GM19025 (cell line): Measurements from ENCODE around the gene RPS15A.
A peak's percentile ranks its signal among the peaks of the same experiment; 100 is the strongest.

Experiments used
- ATAC-seq: cut with Tn5 transposase; IDR thresholded peaks from one replicate; pipeline ENCODE4 v1.9.1; 2021; ENCODE audit warnings: mild to moderate bottlenecking, low read depth, moderate library complexity; ENCODE audit not compliant: unreplicated experiment

Gene RPS15A

DNA sequence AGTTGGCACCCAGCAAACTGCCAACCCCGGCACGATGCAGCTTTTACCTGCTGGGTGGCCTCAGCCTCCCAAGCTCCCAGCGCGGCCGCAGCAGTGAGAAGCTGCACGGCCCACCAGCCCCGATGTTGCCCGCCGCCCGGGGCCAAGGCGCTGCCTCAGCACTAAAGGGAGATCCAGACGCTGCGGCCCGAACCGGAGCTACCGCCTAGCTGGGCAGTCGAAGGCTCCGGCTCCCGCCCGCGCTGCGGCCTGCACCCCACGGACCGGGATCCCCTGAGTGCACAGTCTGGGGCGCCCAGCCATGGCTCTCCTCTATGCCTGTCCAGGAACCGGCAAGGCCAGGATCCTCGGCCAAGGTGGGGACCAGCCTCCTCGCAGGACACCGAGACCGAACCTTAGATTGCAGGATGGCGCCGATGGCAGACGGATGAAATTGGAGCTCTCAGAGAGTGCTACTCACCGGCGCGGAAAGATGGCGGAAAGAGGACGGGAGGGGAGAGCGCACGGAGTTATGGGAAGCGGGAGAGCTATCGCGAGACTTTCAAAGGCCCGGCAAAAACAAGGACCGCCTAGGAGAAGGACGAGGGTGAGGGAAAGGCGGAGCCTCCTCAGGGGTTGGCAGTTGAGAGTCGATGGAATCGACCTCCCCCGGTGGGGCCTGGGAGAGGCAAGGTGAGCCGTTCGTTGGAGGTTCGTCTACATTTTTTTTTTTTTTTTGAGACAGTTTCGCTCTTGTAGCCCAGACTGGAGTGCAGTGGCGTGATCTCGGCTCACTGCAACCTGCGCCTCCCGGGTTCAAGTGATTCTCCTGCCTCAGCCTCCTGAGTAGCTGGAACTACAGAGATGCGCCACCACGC, at the start of gene RPS15A:
TSS of gene RPS15A (minus strand) at position 485 of the 857 bp plus-strand sequence. CDS start 1,221 bp downstream, outside the sequence.
- ATAC-seq: peak; percentile 77

DNA sequence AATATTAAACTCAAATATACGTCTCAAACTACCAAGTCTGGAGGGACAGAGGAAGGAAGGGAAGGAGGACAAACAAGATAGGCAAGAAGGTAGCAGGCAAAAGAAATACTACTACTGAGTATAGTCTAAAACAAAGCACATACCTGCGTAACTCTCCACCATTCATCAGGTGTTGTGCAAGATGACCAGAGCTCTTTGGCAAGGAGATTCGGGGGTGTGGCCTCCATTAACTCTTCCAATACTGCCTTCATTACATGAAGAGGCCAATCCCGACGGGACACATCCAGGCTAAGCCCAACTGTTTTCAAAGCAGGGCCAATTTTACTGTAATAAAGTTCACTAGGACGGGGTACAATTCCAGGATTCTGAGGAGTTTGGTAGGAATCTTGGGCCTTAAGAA, 49.4 kb upstream of the RPS15A start:
- ATAC-seq: no peak

DNA sequence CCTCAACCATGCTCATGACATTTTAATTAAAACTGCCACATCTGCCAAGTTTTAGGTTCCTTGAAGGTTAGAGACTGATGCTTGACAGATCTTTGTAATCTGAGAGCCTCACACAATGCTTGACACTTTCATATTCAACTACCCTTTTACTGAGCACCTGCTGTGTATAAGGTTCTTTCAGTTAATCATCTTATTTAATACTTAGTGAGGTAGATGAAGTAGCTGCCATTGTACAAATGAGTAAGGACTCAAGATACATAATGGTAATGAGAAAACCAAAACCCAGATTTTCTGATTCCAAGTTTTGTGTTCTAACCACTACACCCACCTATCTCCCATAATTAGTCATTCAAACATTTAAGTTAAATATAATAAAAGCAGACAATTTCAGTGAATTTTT, 46.6 kb upstream of the RPS15A start:
- ATAC-seq: no peak

DNA sequence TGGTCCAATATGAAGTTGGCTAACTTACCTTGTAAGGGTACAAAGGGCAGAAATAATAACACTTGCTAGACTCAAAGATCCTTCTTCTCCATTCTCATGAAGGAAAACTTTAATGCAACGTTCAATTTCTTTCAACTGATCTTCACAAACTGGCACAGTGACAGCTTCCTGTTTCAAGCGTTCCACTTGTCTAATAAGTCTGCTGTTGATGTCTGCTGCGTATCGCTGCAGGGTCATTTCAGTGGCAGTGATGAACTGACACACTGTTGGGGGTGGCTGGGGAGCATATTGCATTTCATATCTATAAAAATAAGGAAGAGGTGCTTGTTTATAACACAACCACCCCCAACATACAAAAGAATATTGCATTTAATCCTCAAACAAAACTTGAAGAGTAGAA, 44.7 kb upstream of the RPS15A start:
- ATAC-seq: no peak

DNA sequence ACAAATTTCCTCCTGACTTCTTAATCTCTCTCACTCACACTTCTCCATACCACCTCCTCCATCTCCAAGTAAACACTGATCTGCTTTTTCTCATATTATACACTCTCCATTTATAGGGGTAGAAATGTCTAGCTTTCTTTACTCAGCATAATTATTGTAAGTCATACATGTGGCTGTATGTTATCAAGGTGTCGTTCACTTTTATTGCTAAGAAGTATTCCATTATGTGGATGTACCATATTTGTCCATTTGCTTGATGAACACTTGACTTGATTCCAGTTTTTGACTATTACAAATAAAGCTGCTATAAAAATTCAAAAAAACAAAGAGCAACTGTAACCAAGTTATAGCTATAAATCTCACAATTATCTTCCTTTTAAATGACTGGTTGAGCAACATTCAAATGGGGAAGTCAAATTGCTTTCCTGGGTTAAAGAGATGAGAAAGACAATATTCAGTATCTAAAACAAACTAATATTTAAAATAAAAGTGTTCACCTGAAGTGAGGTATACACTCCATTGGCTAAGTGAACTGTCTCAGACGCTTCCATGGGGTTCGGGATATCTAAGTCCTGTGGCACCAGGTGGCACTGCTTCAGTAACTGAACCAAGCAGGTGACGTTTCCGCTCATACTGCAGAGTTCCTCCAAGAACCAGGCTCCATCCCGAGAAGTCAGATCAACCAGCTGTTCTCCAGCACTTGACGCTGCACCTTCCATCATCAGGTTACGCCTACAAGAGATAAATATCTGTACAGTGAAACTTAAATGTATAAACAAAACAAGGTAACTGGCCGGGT, 43.8 kb upstream of the RPS15A start:
- no peak for ATAC-seq

DNA sequence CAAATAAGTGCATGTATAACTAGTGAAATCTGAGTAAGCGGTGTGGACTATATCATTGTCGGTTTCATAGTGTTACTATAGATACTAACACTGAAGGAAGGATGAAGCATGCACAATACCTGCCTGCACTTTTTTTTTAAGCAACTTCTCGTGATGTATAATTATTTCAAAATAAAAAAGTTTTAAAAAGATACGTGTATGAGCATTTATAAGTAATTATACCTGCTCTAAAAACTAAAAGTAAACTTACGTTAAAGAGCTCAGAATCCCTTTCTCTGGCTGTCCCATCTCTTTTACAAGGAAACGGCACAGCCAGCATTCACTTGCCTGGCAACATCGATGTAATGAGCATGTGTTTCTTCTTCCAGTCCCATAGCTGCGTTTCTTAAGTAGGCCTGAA, 42.5 kb upstream of the RPS15A start:
- no peak for ATAC-seq

DNA sequence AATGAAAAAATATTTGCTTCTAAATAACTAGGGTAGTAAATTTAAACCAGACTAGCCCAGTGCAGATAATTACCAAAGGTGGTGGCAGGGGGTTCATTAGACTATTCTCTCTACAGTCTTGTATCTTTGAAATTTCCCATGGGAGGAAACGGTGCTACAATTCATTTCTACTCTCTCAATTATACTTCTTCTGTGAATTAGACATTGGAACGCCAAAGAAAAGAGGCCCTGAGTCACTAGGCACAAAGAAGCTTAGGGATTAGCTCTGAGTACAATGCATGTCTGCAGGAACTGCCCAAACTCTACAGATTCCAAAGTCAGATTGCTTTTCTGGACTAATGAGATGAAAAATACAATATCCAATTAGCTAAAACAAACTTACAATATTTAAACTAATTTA, 41.9 kb upstream of the RPS15A start:
- ATAC-seq: no peak

DNA sequence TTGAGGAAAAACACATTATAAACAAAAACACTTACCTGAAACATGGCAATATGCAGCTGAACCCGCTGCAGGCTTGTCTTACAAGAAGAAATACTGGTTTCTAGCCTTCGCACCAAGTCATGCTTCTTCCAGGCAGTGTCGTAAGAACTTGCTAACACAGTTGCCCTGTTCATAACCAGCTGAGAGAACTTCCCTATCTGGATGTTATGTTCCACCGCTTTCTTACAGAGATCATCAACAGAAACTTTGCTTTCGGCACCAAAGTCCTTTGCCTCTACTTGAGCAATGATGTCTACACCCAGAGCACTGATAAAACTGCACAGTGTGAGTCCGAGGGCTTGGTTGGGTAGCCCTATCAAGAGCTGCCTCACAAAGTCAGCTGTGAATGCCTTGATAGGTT, 39.1 kb upstream of the RPS15A start:
- no peak for ATAC-seq

DNA sequence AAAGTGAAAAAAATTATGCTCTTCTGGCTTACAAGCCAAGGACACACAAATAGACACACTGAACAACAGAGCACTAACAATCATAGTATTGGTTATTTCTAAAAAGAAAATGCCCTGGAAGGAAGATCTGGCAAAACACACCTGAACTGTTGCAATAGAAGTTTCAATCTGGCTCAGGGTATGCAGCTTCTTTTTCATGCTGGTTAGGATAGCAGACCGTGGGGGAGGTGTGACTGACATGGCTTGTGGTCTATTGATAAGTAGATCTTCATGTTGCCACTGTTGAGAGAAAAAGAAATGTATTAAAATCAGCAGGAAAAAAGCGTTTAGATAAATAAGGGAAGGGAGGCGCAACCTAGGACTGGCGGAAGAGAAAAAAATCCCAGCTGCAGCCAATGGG, 37.8 kb upstream of the RPS15A start:
- ATAC-seq: no peak

DNA sequence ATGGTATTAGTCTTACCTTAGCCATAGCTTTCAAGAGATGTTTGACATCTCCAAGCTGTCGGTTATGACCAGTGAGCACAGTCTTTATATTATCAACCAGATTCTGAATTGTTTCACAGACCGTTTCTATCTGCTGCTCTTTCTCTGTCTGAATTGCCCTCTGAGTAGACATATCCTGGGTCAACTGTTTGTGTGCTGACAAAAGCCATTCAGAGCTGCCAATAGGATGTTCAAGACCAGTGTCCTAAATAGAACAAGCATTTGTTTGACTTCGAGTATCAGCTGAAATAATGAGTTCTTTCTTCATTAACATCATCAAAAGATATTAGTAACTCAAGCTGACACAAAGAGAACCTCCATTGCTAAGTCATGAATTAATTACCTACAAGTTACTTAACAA, 26.2 kb upstream of the RPS15A start:
- ATAC-seq: no peak

DNA sequence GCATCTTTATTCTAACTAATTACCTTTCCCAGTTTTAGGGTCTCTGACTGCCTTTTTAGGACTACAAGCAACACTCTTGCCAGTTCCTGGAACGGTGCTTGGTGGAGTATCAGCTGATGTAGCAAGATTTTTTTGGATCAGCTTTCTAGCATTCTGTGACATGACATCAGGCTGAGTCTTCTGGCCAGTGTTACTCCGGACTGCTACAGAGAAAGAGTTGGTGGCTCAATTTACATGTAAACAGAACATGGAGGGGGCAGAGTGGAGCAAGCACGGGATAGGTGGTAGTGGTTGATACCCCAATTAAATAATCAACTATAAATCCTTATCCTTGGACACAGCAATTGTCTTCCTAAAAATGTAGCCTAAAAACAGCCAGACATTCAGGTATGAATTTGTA, 21.8 kb upstream of the RPS15A start:
- ATAC-seq: no peak

DNA sequence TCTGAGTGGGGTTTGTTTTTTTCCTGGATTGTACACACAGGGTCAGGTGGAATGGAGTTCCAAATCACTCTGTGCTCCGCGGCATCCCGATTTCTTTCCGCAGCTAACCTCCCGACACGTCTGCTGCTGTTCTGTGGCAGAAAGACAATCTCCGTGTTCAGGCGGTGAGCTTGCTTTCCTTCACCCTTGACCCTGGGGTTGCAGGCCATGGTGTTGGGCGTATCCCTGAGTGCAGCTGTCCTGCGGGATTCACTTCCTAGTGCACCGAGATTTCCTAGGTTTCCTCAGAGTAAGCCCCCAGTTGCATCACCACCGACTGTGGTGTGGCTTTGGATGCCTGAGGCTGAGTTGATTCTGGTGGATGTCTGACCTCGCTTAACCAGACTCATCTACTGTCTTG, 19.0 kb upstream of the RPS15A start:
- no peak for ATAC-seq

DNA sequence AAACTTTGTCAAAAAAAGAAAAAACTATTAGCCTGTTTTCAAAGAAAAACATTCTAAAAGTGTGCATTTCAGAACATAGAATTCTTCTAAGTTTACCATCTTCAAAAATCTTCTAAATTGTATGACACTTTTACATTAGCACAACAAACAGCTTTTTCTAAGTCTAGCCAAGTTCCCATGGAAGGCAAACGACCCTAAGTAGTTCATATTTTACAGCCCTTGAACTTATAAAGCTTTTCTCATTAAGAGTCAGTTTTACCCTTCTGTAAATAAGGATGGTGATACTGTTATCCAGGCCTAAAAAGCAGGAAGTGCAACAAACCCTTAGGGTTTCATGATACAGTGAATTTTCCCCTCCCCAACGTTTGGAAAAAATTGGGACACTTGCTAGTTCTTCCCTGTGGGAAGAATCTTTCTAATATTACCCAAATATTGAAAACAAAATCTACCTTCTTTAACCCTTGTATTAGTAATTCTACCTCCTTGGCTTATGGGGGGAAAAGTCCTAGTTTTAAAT, 15.2 kb upstream of the RPS15A start:
- no peak for ATAC-seq

DNA sequence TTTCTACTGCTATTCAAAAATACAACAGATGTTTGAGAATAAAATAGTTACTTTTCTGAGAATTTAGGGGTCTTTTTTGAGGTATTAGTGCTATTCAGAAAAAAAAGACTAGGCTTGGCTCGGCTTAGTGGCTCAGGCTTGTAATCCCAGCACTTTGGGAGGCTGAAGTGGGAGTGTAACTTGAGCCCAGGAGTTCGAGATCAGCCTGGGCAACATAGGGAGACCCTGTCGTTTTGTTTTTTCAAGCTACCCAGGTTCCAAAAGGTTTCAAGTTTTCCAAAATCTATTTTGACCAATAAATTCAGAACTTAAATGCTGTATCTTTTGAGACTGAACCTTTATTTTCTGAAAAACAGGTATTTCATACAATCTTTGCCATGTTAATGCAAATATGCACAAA, 14.4 kb upstream of the RPS15A start:
- no peak for ATAC-seq

DNA sequence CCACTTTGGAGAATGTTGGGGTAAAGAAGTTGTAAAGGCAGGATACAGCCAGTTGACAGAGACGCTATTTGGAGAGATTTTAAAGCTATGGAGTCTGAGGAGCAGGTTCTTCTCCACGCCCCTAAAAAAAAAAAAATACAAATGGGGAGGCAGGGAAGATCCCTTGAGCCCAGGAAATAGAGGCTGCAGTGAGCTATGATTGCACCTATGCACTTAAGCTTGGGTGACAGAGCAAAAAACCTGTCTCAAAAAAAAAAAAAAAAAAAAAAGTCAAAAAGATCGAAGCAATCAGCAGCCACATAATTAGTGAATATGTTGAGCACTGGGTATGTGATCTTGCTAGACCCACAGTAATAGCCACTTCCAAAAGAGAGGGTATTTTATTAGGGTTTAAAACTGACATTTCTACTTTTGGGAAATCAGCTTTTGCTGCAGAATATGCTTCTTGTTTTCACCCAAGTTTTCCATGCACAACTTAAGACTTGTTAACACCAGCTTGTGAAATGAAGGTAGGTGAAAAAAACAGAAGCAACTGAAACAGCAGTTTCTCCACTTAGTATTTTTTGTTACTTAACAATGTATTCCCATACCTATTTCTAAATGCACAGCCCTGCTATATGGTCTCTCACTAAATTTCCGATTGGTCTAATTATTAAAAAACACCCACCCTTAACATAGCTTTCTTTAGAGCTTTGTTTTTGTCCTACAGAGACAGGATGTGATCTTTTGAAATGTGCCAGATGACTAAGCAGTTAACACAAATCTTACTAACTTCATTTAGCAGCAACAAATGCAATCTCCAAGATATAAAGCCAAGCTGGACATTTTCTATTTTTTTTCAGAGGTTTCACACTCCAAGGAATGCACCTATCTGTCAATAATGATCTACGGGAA, 13.7 kb upstream of the RPS15A start:
- ATAC-seq: no peak

DNA sequence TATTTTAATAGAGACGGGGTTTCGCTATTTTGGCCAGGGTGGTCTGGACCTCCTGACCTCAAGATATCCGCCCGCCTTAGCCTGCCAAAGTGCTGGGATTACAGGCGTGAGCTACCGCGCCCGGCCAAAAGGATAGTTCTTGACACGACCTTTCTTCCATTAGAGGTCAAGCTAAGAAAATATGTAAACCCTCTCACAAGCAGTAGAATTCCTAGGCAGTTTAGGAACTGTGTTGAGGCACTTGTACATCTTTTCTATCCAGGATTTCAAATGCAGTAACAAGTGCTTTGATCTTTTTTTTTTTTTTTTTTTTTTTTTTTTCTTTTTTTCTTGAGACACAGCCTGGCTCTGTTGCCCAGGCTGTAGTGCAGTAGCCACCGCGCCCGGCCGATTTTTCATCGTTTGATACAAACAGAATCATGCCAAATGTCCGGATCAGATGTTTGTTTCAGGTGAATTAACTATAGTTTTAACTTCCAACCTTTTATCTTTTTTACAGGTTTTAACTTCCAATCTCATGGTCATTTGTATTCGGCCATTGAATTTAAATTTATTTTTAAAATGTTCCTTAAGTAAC, 12.7 kb upstream of the RPS15A start:
- no peak for ATAC-seq

DNA sequence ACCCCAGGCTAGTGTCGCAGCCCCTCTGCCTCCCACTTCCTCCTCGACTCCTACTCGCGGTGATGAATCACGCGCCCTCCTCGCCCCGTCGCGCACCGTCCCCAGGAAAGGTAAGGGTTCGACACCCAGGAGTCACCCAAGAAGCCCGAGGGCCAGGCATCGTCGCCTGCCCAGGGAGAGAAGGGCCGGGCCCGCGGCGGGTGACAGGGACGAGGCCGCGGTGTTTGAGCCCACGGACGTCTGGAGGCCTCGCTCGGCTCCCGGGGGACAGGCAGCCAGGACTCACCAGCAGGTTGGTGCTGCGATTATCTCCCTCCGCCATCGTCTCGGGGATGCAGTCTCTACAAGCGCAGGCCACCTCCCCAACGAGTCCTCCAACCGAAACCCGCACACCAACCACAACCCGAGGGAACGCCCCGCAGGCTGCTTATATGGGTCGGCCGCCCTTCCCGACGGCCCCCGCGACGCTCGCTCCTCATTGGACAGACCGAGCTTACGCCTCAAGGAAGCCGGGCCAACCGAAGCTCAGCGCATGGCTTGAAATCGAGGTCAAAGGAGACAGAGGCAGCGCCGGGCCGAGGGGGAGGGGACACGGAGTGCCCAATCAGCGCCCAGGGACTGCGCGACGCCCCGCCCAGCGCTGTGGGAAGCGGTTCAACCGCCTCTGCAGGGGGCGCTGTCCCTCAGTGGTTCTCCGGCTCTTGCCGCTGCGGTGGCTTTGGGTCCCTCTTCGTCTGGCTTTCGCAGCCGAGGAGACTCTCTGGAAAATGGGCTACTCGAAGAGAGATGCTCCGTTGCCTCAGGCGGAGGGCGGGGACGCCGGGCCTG, 11.2 kb upstream of the RPS15A start, which contains the start of gene ARL6IP1:
TSS of gene ARL6IP1 (minus strand) at position 405 of the 828 bp plus-strand sequence. CDS start at position 322, 83 bp downstream.
- peak; percentile 94 for ATAC-seq

DNA sequence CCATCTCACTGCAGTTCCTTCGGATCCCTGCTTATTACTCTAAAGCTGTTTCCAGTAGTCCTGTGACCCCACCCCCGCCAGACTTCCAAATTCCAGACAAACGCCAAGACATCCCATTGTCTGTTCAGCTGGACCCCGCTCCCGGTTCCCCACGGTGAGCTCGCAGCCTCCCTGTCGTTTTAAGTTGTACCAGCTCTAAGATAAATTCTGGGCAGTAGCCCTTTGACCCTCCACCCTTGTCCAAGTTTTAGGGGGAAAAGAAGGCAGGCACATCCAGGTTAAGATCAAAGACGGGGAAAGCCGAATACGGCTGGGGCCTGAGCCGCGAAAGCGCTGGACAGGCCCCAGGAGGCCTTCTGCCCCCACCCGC, 10.6 kb upstream of the RPS15A start:
- ATAC-seq: no peak

DNA sequence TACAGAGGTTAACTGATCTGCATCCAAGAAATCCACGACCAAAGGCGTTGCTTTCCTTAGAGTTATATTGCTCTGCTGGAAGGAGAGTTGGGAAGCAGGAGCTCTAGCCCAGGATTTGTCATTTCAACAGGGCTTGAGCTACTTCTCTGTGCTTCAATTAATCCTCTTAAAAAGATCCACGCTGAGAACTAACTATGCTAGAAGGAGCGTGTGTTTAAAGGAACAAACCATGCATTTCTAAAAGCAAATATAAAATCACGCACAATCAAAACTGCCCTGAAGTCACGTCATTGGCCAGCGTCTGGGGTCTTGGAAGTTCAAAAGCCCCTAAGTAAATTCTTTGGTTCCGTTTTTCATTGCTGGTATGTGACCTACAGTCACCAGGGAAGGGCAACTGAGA, 10.2 kb upstream of the RPS15A start:
- no peak for ATAC-seq
